A204.1 (cell line): ENCODE measurements around the gene PEX14.

ENCODE experiments used
- FAIRE-seq: peaks from 2 replicates; lab custom pipeline; 2012; peaks lifted over from hg19 to GRCh38; lab: Jason Lieb, UNC

Gene PEX14

DNA sequence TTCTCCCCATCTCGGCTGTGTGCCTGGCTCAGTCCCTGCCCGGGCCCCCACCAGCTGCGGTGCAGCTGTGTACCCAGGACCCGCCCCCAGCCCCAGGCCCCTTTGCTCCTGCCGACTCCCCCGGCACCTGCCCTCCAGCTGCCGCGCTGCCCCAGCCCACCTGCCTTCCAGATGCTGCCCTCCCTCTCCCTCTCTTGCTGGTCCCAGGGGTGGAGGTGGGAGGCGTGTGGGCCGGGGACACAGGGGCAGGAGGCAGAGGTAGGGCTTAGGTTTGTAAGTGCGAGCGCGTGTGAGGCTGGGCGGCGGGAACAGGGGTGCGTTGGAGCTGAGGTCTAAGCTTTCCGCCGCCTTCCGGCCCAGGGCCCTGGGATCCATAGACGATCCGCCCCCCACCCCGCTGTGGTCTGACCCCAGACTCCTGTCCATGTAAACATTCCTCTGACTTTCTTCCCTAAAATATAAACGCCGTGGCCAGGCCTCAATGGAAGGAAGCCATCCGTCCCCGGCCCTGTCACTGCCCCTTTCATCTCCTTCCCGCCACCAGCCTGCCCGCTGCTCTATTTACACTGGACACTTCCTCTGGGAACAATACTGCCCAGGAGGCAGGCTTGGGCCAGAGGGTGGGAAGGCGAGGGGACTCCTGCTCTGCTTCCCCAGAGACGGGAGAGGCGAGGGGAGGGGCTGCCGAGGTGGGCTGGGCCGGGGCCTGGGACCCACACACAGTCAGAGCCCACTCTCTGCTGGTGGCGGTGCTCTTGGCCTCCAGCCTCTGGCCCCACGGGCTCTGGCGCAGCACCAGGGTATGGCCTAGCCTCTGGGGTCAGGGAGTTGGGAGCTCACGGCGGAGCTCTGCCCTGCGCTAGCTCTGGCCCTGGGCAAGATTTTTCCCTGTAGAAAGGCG lies 193.4 kb downstream of the PEX14 start:
- no peak for FAIRE-seq

- FAIRE-seq = no peak
Observed at GRCh38 chr1:10669570-10669969, 194.8 kb downstream of the PEX14 start.

GRCh38 chr1:10670190-10670589 lies 195.4 kb downstream of the PEX14 start:
- no peak for FAIRE-seq

- FAIRE-seq = no peak
Observed at GRCh38 chr1:10671090-10671489, 196.3 kb downstream of the PEX14 start.

DNA sequence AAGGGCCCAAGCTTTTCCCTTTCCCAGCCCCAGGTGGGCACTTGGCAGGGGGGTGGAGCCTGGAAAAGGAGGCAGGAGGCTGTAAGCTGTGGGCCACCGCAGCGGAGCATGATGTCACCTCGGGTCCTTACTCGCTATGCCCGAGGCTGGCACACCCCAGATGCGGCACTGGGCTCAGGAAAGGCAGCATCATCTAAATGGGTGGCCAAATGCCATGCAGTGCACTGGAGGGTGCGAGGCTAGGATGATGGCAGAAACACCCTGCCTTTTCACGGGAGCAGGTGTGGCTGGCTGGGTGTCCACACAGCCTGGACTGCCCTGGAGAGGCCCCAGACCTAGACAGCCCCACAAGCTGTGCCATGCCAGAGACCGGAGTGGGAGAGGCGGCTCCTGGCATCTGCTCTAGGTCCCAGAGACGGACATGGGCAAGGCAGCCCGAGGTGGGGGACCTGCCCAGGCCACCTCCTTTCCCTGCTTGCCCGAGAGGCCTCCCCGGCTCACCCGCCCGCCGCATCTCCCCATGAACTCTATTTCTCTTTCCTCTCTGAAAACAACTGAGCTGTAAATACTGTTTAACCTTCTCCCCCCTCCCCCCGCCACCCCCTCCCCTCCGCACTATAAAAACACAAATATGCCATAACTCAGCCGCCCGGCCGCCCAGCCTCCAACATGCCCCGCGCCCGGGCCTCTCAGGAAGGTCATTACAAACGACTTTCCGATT lies 197.0 kb downstream of the PEX14 start:
- no peak for FAIRE-seq

- no peak for FAIRE-seq
Observed at GRCh38 chr1:10672343-10673050, 197.7 kb downstream of the PEX14 start.

DNA sequence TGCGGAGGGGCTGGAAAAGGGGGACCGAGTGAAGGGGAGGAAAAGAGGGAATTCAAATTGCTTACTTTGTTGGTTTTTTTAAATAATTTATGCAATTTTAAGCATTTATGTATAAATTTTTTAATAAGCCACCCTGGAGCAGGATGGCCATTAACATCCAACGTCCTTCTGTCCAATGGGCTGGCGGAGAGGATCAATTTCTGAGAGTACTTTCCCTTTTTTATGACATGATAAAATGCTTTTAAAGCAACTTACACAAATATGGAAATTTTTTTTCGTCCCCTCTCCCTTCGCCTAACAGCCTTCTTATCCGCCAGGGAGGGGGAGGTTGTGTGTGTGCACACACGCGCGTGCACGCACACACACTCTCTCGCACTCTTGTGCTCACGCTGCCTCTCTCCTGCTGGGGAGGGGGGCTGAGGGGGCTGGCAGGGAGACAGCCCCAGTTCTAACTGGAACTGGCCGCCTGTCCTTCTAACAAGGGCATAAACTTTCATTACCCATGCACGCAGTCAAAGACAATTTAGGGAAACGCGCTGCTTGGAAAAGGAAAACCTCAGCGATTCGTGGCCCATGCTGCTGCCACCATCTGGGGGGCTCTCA lies 198.5 kb downstream of the PEX14 start:
- no peak for FAIRE-seq

- no peak for FAIRE-seq
Observed at GRCh38 chr1:10674222-10674621, 199.5 kb downstream of the PEX14 start.

DNA sequence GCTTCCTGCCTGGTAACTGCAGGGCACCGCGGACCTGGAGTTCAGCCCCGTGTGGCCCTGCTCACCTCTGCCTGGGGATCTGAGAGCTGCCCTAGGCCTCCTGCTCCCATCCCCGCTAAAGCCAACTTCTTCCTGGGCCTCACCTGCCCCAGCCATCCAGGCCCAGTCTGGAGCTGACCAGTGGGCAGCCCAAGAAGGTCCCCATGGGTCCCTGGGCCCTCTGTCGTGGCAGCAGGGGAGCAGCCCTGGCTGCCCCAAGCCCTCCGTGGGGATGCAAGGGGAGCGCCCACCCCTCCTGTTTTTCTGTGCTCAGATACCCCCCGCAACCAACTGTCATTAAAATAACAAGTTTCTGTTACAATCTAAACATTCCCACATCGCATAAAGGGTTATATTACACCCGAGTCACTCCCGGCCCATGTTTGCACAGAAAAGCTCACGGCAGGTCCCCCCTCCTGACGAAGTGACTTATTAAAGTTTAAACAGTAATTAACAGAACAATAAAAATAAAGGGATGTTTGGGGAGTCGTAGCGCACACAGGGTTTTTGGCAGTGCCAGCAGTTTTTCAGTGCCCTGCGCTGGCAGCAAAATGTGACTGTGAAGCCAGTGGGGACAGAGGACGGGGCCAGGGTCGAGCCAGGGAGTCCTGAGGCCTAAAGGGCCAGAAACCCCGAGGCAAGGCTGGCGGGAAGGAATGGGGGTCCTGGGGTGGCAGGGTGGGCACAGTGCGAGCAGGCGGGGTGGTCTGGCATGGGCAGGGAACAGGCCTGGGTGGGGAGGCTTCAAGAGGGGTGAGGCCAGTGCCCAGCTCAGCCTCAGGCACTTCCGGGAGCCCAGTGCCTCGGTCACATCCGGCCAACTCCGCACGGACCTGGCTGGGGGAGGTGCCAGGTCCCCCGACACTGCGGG lies 200.2 kb downstream of the PEX14 start:
- FAIRE-seq = no peak

- no peak for FAIRE-seq
Observed at GRCh38 chr1:10675813-10676212, 201.1 kb downstream of the PEX14 start.

GRCh38 chr1:10676963-10677362 lies 202.2 kb downstream of the PEX14 start:
- no peak for FAIRE-seq

GRCh38 chr1:10677491-10678391 lies 203.0 kb downstream of the PEX14 start:
- FAIRE-seq = no peak

GRCh38 chr1:10678402-10678801 lies 203.7 kb downstream of the PEX14 start:
- no peak for FAIRE-seq

DNA sequence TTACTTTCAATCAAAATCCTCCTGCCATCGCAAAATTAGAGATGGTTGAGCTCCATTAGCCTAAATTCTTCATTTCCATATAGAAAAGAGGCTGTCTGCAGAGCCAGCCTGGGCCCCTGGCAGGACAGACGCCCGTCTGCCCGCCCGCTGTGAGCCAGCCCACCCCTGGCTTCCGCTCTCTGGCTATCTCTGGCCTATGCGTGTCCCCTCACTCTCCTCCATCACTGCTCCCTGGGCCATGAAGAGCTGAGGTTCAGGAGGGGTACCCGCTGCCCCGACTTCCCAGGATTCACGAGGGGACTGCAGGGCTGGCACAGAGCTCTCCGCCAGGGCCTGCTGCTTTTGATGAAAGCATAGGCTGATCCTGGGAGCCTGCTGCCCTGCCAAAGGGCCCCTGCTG lies 204.1 kb downstream of the PEX14 start:
- no peak for FAIRE-seq

DNA sequence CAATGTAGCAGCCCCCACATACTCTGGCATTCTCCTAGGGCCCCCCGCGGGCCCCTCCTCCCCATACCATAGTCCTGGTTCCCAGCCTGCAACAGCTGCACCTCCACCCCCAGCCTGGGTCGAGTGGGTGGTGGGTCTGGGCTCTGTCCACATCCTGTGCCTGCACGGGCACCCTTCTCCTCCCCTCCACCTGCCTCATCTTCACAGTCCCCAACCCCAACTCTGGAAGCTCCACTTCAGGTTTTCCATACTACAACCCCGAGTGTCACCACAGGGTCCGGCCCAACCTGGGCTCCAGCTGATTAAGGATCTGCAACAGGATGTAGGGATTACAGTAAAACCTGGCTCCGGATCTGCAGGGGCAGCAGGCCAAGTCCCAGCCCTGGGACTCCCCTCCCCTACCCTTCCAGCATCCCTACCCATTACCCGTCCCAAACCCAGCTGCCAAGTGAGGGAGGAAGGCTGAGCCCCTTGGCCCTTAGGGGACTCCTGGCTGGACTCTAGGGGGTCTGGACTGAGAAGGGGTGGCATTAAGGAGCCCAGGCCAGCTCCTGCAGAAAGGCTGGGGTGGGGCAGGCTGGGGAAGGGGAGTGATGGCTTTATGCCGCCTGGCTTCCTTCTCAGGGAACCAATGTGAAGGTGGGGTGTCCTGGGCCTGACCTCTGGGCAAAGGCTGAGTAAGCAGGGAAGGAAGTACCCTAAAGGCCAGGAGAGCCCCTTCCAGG lies 204.9 kb downstream of the PEX14 start:
- FAIRE-seq = no peak
